Hematopoietic multipotent progenitor cell (in vitro differentiated cells): ENCODE results near the gene ITGB2. TPM values are rescaled to one million over a fixed set of nuclear protein-coding genes. Genes with fewer than 3 reads are reported as not detected.

Experiments
- DNase-seq, 3 donors: peaks; one replicate each; pipeline ENCODE4 v3.0.0-alpha.2; 2011 to 2015; ENCODE audit warnings: low read depth in 2 of 3, low spot score in 2 of 3
- total RNA-seq: library from RNA; depleted of rRNA; stranded (reverse); fragments of >200 nt; gene quantifications from one replicate; pipeline ENCODE4 v1.2.3, GENCODE V29; 2012

ITGB2 gene
- total RNA-seq, 1 donor, result 169 TPM

- no peak for DNase-seq
Measured at GRCh38 chr21:44871576-44872269, 49.0 kb downstream of the ITGB2 start.

DNA sequence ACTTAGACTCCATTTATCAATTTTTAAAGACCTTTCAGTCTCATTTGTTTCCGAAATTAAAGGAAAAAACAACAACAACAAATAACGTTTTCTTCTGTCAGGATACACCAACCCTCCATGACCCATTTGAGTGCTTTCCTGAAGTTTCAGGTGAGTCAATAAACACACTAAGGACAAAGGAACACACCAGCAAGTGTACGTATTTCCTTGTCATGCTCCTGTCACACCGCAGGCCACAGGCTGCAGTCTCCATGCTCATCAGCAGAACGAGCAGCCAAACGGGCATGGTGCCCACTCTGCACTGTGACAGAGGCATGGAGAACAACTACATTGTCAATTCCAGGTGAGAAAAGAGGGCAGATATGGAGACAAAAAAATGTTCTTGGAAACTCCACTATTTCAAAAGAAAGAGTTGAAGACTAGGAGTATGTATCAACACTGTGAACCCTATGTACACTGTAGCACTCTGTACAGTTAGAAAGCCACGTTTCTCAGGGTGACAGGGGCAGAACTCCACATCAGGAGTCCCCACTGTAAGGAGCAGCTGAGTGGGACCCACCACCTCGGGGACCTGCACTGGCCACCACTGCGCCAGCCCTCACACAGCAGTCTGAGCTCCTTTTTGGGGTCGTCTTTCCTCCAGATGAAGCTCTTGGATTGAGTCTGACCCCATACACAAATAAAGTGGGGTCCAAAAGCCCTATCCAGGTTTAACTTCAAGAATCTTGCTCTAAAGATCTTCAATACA lies 49.8 kb downstream of the ITGB2 start:
- DNase-seq, result peak in 1 of 3 donors; percentile 40

DNA sequence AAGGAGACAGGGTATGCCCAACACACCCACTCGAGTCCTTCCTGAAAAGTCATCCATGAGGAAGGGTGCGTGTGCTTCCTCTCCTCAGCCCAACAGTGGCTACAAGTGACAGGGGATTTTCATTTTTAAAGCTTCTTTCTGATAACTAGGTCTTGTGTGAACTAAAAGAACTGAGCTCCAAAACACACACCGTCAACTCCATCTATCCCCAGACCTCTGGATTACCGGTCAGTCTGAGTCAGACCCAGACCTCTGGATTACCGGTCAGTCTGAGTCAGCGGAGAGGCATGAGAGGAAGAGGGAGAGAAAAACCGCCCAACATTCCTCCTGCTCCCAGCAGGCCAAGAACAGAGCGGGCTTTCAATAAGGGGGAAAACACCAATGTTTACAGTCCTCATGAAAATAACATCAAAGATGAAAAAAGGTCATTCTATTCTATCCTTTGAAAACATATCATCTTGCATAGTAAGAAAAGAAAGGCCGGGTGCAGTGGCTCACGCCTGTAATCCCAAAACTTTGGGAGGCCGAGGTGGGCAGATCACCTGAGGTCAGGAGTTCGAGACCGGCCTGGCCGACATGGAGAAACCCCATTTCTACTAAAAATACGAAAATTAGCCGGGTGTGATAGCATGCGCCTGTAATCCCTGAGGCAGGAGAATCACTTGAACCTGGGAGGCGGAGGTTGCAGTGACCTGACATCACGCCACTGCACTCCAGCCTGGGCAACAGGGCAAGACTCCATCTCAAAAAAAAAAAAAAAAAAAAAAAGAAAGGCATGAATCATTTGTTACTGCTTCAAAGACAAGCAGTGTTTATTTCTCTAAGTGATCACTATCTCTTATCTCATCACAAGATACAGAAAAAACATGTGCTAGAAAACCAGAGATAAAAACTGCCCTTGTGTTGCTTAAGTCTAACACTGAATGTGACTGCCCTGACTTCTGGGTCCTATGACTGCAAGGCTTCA lies 50.6 kb downstream of the ITGB2 start:
- no peak for DNase-seq

DNA sequence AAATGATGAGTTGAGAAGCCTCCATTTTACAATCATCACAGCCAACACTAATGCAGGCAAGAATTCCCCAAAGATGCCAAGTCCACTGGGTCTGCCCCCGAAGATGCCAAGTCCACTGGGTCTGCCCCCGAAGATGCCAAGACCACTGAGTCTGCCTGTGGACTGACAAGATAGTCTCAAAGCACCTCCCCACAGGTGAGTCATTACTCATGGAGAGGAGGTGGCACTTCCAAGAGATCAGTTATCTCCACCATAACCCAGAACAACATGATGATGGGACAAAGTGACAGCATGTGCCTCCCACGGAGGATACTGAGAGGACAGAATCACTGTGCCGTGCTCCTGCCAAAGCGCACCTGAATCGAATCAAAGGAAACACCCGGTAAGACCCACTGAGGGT lies 52.0 kb downstream of the ITGB2 start:
- no peak for DNase-seq

GRCh38 chr21:44867999-44868700 lies 52.5 kb downstream of the ITGB2 start:
- peak in 1 of 3 donors; percentile 52 for DNase-seq

DNA sequence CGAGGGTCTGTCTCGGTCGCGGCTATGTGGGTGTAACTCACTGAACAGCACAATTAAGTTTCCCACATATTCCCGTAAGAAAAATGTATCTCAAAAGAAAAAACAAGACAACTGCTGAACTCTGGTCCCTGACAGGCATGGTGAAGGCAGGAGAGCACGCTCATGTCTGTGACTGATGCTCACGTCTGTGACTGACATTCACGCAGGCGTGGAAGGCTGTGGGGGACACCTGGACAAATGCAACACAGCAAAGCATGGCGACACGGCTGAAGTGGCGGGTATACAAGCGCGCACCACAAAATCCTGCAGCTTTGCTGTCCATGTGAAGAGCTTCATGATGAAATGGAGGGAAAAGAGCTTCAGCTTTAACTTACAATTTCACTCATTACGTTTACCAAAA lies 53.2 kb downstream of the ITGB2 start:
- no peak for DNase-seq

GRCh38 chr21:44866780-44867179 lies 53.9 kb downstream of the ITGB2 start:
- DNase-seq, result peak in 2 of 3 donors; percentile 29 to 33

- DNase-seq, result peak in 2 of 3 donors; percentile 55 to 61
Measured at GRCh38 chr21:44865561-44866280, 55.0 kb downstream of the ITGB2 start.

- no peak for DNase-seq
Measured at GRCh38 chr21:44862869-44863685, 57.6 kb downstream of the ITGB2 start.

DNA sequence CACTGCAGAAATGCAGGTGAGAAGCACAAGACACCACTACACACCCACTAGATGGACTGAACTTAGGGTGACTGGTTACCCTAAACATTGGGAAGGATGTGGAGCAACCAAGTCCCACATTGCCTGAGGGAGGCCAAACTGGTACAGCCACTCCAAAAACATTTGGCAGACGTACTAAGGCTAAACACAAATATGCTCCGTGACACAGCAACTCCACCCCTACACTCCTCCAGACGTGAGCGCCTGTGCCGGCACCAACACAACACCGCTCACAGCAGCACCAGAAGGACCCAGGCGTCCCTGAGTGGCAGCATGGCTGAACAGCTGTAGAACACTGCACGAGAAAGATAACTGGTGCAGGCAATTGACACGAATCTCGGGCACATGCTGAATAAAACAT lies 61.9 kb downstream of the ITGB2 start:
- DNase-seq, result no peak

GRCh38 chr21:44858291-44858690 lies 62.4 kb downstream of the ITGB2 start:
- DNase-seq, result no peak

GRCh38 chr21:44857127-44857892 lies 63.4 kb downstream of the ITGB2 start:
- DNase-seq, result no peak

DNA sequence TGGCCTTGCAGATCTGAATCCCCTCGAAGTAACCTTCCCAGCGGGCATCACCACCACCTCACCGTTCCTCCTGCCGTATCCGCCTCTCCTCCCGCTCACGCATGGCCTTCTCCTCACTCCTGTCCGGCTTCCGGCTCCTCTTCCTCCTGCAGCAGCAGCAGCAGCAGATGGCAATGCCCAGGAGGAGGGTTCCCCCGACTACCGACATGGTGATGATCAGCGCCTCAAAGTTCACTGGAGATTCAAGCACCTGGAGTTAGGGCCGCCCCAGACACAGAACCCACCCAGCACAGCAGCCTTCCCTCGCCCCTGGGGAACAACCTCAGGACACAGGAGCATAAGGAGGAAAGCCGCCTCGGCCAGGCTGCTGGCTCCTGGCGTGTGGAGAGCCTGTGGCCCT lies 64.6 kb downstream of the ITGB2 start:
- DNase-seq, result no peak

GRCh38 chr21:44855572-44855971 lies 65.1 kb downstream of the ITGB2 start:
- DNase-seq, result no peak

DNA sequence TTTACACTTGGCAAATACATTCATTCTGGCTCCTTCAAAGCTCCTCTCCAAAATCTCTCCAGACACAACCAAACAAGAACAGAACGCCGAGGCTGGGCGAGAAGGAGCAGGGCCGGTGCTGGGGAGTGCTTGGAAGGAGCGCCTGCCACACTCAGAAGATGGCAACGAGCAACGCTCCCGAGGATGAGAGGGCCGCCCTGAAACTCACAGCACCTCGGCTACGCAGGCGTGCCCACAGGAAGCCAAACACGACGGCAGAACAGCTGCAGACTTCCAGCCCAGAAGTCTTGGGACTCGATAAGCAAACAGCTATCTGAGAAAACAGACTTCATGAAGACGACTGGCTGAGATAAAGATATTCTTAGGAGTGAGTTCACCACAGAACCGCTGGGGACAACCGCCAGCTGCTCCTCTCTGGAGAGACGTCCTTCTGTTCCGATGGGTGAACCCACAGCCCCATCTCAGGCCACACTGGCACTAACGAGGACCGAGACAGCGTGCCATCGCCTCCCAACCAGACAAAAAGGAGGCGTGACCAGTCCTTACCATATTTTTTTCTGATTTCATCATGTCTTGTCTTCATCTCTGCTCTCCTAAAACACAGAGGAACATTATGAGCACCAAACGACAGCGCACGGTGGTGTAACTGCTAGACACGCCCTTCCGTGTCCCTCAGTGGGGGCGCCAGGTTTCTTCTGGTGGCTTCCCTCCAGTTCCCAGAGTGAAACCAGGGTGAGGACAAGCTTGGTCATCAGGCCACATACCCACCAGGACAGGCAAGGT lies 65.8 kb downstream of the ITGB2 start:
- peak in 2 of 3 donors; percentile 88 to 96 for DNase-seq

GRCh38 chr21:44854391-44854663 lies 66.4 kb downstream of the ITGB2 start:
- DNase-seq, result peak in 2 of 3 donors; percentile 42 to 52

GRCh38 chr21:44853601-44854390 lies 66.9 kb downstream of the ITGB2 start:
- DNase-seq, result no peak
